Sigmoid colon (tissue), 7 donors: ENCODE measurements around the gene HDAC7. TPM values are rescaled to one million over a fixed set of nuclear protein-coding genes. Genes with fewer than 3 reads are reported as not detected.

ENCODE experiments used
- DNase-seq: peaks from one replicate; pipeline ENCODE4 v3.0.0-alpha.2; 2019
- H3K27ac ChIP-seq, 4 donors: fragments of 200-600 bp; sonication (generic); one replicate each; pipeline ENCODE4 v1.5.1; 2016 to 2019; ENCODE audit warnings: mild to moderate bottlenecking in 1 of 4
- H3K27me3 ChIP-seq, 3 donors: fragments of 200-600 bp; sonication (generic); one replicate each; pipeline ENCODE4 v1.5.1; 2019; ENCODE audit warnings: mild to moderate bottlenecking in 1 of 3
- H3K36me3 ChIP-seq, 4 donors: fragments of 200-600 bp; sonication (generic); one replicate each; pipeline ENCODE4 v1.5.1; 2016 to 2019
- H3K4me1 ChIP-seq, 4 donors: fragments of 200-600 bp; sonication (generic); one replicate each; pipeline ENCODE4 v1.5.1; 2017 to 2019
- H3K4me3 ChIP-seq, 4 donors: fragments of 200-600 bp; sonication (generic); one replicate each; pipeline ENCODE4 v1.5.1; 2017 to 2019; ENCODE audit warnings: mild to moderate bottlenecking in 2 of 4, moderate library complexity in 1 of 4
- H3K9me3 ChIP-seq, 4 donors: fragments of 200-600 bp in 3 of 4; sonication (generic) in 3 of 4; one replicate each; pipeline versions ENCODE4 v1.5.1 to v1.6.1; 2013 to 2019
- CTCF ChIP-seq, 4 experiments: fragments of 450-650 bp in 3 of 4; fragments of 200-600 bp in 1 of 4; IDR thresholded peaks; one replicate each; pipeline ENCODE4 v1.5.1; 2016 to 2019; ENCODE audit warnings: antibody characterized with exemption in 4 of 4, mild to moderate bottlenecking in 3 of 4, moderate library complexity in 2 of 4
- EP300 ChIP-seq, 4 donors: sonication (generic); formaldehyde crosslinking; IDR thresholded peaks; one replicate each; pipeline ENCODE4 v1.6.1; 2017; ENCODE audit warnings: antibody characterized with exemption in 4 of 4
- POLR2A ChIP-seq, 2 donors: fragments of 450-650 bp; IDR thresholded peaks; one replicate each; pipeline ENCODE4 v1.6.1; 2016; ENCODE audit warnings: antibody characterized with exemption in 2 of 2, mild to moderate bottlenecking in 2 of 2, moderate library complexity in 2 of 2
- POLR2AphosphoS5 ChIP-seq, 4 donors: sonication (generic); formaldehyde crosslinking; IDR thresholded peaks; one replicate each; pipeline ENCODE4 v1.6.1; 2017; ENCODE audit warnings: antibody characterized with exemption in 4 of 4
- WGBS, 2 donors: extraction: QIAGEN DNeasy Blood & Tissue Kit; methylation state at CpG; one replicate each; pipeline ENCODE4 v1.1.7; 2013; 5-methylcytosine and 5-hydroxymethylcytosine counted together
- intact Hi-C: fragments of 100-400 bp; cut with DNase I; formaldehyde crosslinking; loops from one replicate; pipeline ENCODE4 v1.15.1; 2023
- polyA plus RNA-seq, 3 donors: library from polyadenylated mRNA; stranded (reverse); fragments of 200-250 nt; gene quantifications; one replicate each; pipeline ENCODE4 v1.2.3, GENCODE V29; 2013
- total RNA-seq, 4 donors: library from RNA; depleted of rRNA; stranded (reverse); fragments of >200 nt; gene quantifications; one replicate each; pipeline ENCODE4 v1.1.0, GENCODE V29; 2016
- donor health status: healthy with polysubstance abuse.
- donor health status: Bipolar disorder and iron deficiency.
- donor health status: healthy.

HDAC7 gene
- total and polyA plus RNA-seq, 7 donors = 6.5 to 79.2 (median 45.3) TPM

GRCh38 chr12:47779301-47779942, 40.3 kb downstream of the HDAC7 start:
- H3K4me1 ChIP-seq = peaks cover 0 to 60% (median 48%) of the 10 kb centered on the region in 4 donors
- intact Hi-C loops = loop anchor here (1.0 to 2.0 kb wide), 2 partner anchors 37 to 65 kb away; no protein-coding TSS in a partner anchor
- WGBS, 2 donors = 46 to 50% methylated on average over 19 of the region's 19 CpGs

GRCh38 chr12:47778881-47779280, 40.8 kb downstream of the HDAC7 start:
- 69 to 70% methylated on average over 14 of the region's 14 CpGs for WGBS, 2 donors
- intact Hi-C loops = loop anchor here (1.0 to 2.0 kb wide), 2 partner anchors 37 to 64 kb away; no protein-coding TSS in a partner anchor
- H3K9me3 ChIP-seq = no peaks in the 10 kb centered on the region
- H3K4me1 ChIP-seq = peaks cover 0 to 64% (median 54%) of the 10 kb centered on the region in 4 donors
- TF ChIP-seq POLR2A (IDR thresholded peaks at IDR 0.05) (no peak), EP300 (IDR thresholded peaks at IDR 0.05) (no peak), CTCF (IDR thresholded peaks at IDR 0.05) (no peak), POLR2AphosphoS5 (IDR thresholded peaks at IDR 0.05) (no peak)
- peak; percentile 73 for DNase-seq
- H3K36me3 ChIP-seq = peaks cover 5 to 29% (median 9%) of the 10 kb centered on the region in 4 donors
- H3K27me3 ChIP-seq = no peaks in the 10 kb centered on the region
- peak overlapping the region in 3 of 4 donors; percentile 57 to 75 (median 63) for H3K27ac ChIP-seq
- H3K4me3 ChIP-seq = no peak overlapping the region

More at GRCh38 chr12:47779301-47779942, 40.3 kb downstream of the HDAC7 start:
- no peak overlapping the region for H3K4me3 ChIP-seq
- DNase-seq = peak; percentile 94
- H3K9me3 ChIP-seq = no peaks in the 10 kb centered on the region
- peaks cover 10 to 34% (median 14%) of the 10 kb centered on the region in 4 donors for H3K36me3 ChIP-seq
- H3K27me3 ChIP-seq = no peaks in the 10 kb centered on the region
- H3K27ac ChIP-seq = peak overlapping the region in 3 of 4 donors; percentile 15 to 63 (median 57)
- peak; percentile 91 to 96 (median 93) for TF ChIP-seq CTCF (IDR thresholded peaks at IDR 0.05)
- peak in 1 of 4 donors; percentile 21 for TF ChIP-seq POLR2AphosphoS5 (IDR thresholded peaks at IDR 0.05)
- TF ChIP-seq POLR2A (IDR thresholded peaks at IDR 0.05) = no peak
- TF ChIP-seq EP300 (IDR thresholded peaks at IDR 0.05) = no peak

GRCh38 chr12:47777741-47778558, 41.8 kb downstream of the HDAC7 start:
- intact Hi-C loops = loop anchor here (2.0 kb wide), 1 partner anchor 63 kb away; no protein-coding TSS in a partner anchor
- DNase-seq = peak; percentile 80
- Histone ChIP-seq H3K36me3 (peaks cover 0 to 20% (median 4%) of the 10 kb centered on the region in 4 donors), H3K9me3 (no peaks in the 10 kb centered on the region), H3K27ac (peak overlapping the region; percentile 62 to 75 (median 64)), H3K4me3 (no peak overlapping the region), H3K4me1 (peaks cover 0 to 67% (median 57%) of the 10 kb centered on the region in 4 donors), H3K27me3 (no peaks in the 10 kb centered on the region)
- TF ChIP-seq CTCF (IDR thresholded peaks at IDR 0.05) = no peak
- peak in 3 of 4 donors; percentile 15 to 45 (median 23) for TF ChIP-seq POLR2AphosphoS5 (IDR thresholded peaks at IDR 0.05)
- 58% methylated on average over 9 of the region's 9 CpGs for WGBS, 2 donors

- H3K27ac ChIP-seq = peak overlapping the region; percentile 62 to 75 (median 64)
- no peaks in the 10 kb centered on the region for H3K9me3 ChIP-seq
- H3K36me3 ChIP-seq = peaks cover 0 to 14% (median under 1%) of the 10 kb centered on the region in 4 donors
- 65 to 72% methylated on average over 1 of the region's 1 CpG for WGBS, 2 donors
- peak in 1 of 4 donors; percentile 6 for TF ChIP-seq POLR2AphosphoS5 (IDR thresholded peaks at IDR 0.05)
- no peak for TF ChIP-seq CTCF (IDR thresholded peaks at IDR 0.05)
- intact Hi-C loops = no loop called here
- H3K4me3 ChIP-seq = no peak overlapping the region
- no peaks in the 10 kb centered on the region for H3K27me3 ChIP-seq
- no peak for DNase-seq
- peaks cover 0 to 74% (median 61%) of the 10 kb centered on the region in 4 donors for H3K4me1 ChIP-seq
Observed at GRCh38 chr12:47777151-47777550, 42.6 kb downstream of the HDAC7 start.
